Mammary epithelial cell (primary cell): Measurements from ENCODE around the gene YEATS4.

ENCODE experiments used
- CTCF ChIP-seq, 2 donors: IDR thresholded peaks in 1 of 2; conservative IDR thresholded peaks in 1 of 2; 2 replicates each; pipeline ENCODE4 v1.5.1; 2011 to 2012; ENCODE audit warnings: inconsistent platforms in 2 of 2, low read length in 2 of 2, mild to moderate bottlenecking in 2 of 2, control low read depth in 1 of 2, low read depth in 1 of 2; ENCODE audit not compliant: insufficient read depth in 1 of 2; ENCODE audit errors: extremely low read depth in 1 of 2
- EZH2 ChIP-seq: IDR thresholded peaks from 2 replicates; pipeline ENCODE4 v1.6.1; 2012; ENCODE audit warnings: low read length, inconsistent platforms, borderline replicate concordance

- TF ChIP-seq CTCF (conservative IDR thresholded peaks at IDR 0.05 in 1 of 2, IDR thresholded peaks at IDR 0.05 in 1 of 2; ENCODE audit: extremely low read depth in 1 of 2, insufficient read depth in 1 of 2, low read depth in 1 of 2, low read length in 2 of 2) = no peak
- no peak for TF ChIP-seq EZH2
Measured at GRCh38 chr12:69354172-69354555, 5.4 kb upstream of the YEATS4 start.
